Ureter (tissue), 1 donor: Measurements from ENCODE around the gene BCL7C. TPM values are rescaled to one million over a fixed set of nuclear protein-coding genes. Genes with fewer than 3 reads are reported as not detected.
"Not testable (repeated sequence)": the region's sequence is repeated elsewhere in the genome, so short reads cannot be mapped to it uniquely, and the experiment has no call there.

Source experiments
- DNase-seq: peaks from one replicate; pipeline ENCODE4 v3.0.0-alpha.2; 2020; ENCODE audit warnings: low spot score
- total RNA-seq: library from RNA; stranded (reverse); gene quantifications from one replicate; pipeline ENCODE4 v1.2.4, GENCODE V29; 2023
- donor health status: DM: yes; HTN: yes; CAD: no.

BCL7C gene
- total RNA-seq, 1 donor from 2014 or later, result 35.9 TPM

GRCh38 chr16:30895627-30896260 lies 1.9 kb upstream of the BCL7C start:
- DNase-seq, result no peak

GRCh38 chr16:30894540-30895368 lies 877 bp upstream of the BCL7C start:
- no peak for DNase-seq

GRCh38 chr16:30893417-30893743 lies 497 bp downstream of the BCL7C start:
- no peak for DNase-seq

GRCh38 chr16:30892670-30893416 lies 1.0 kb downstream of the BCL7C start:
- DNase-seq, result no peak

GRCh38 chr16:30891043-30891823 lies 2.6 kb downstream of the BCL7C start:
- DNase-seq, result not testable (repeated sequence)

- DNase-seq, result no peak
Observed at GRCh38 chr16:30889721-30890120, 4.2 kb downstream of the BCL7C start.

GRCh38 chr16:30888856-30889499 lies 4.9 kb downstream of the BCL7C start:
- DNase-seq, result no peak

GRCh38 chr16:30887927-30888326 lies 6.0 kb downstream of the BCL7C start:
- DNase-seq, result no peak

GRCh38 chr16:30886145-30886544 lies 7.7 kb downstream of the BCL7C start:
- DNase-seq, result no peak

GRCh38 chr16:30885196-30885595 lies 8.7 kb downstream of the BCL7C start:
- DNase-seq, result no peak

GRCh38 chr16:30884760-30885159 lies 9.1 kb downstream of the BCL7C start:
- no peak for DNase-seq

- no peak for DNase-seq
Observed at GRCh38 chr16:30882429-30883310, 11.2 kb downstream of the BCL7C start.

GRCh38 chr16:30876867-30877266 lies 17.0 kb downstream of the BCL7C start:
- no peak for DNase-seq

GRCh38 chr16:30875871-30876801 lies 17.7 kb downstream of the BCL7C start:
- no peak for DNase-seq

GRCh38 chr16:30874821-30875717 lies 18.8 kb downstream of the BCL7C start:
- peak; percentile 92 for DNase-seq

GRCh38 chr16:30874244-30874820 lies 19.5 kb downstream of the BCL7C start:
- DNase-seq, result no peak

- DNase-seq, result no peak
Observed at GRCh38 chr16:30870904-30871303, 23.0 kb downstream of the BCL7C start.

GRCh38 chr16:30867747-30868146 lies 26.1 kb downstream of the BCL7C start:
- no peak for DNase-seq
